NT2/D1 (cell line): ENCODE data around the gene CA7.

Experiments used
- SUZ12 ChIP-seq: IDR thresholded peaks from 2 replicates; pipeline ENCODE4 v1.6.1; 2011; ENCODE audit not compliant: insufficient read length, insufficient read depth; ENCODE audit errors: extremely low read depth
- ZNF274 ChIP-seq: IDR thresholded peaks from 2 replicates; pipeline ENCODE4 v1.6.1; 2011; ENCODE audit warnings: mild to moderate bottlenecking, low read depth, low read length

DNA sequence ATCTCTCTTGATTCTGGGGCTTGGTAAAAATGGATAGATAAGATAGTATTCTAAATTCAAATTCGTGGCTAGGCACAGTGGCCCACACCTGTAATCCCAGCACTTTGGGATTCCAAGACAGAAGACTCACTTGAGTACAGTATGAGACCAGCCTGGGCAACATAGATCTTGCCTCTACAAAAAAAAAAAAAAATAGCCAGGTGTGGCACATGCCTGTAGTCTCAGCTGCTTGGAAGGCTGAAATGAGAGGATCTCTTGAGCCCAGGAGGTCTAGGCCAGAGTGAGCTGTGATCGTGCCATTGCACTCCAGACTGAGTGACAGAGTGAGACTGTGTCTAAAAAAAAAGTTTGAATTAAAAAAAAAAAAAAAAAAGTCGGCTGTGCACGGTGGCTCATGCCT is 45.4 kb downstream of the CA7 start:
- TF ChIP-seq ZNF274 (no peak), SUZ12 (no peak)
